ENCODE results near the gene RIT1.

RIT1 gene

DNA sequence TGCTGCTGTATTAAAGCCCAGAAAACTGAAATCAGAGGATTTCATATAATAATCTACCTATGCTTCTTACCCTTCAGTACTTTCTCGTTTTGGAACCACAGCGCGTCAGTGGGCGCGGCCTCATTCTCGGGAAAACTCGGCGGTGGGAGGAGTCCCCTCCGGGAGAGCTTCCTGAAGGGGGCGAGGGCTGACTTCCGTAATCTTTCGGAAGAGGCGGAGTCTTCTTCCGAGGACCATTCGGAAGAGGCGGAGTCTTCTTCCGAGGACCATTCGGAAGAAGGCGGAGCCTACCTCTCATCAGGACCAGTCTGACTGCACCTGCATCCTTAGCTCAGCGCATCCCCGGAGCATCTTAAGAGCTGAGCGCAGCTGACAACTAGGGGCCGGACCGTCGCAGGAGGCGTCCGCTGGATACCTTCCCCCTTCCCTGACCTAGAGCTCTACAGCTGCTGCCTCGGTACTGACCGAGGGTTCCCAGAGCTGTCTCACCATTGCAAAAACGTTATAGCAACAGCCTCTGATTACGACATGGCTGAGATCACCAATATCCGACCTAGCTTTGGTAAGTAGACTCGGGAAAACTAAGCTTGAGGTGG, 51.8 kb downstream of the RIT1 start, which contains the start of gene SYT11:
Gene SYT11, plus strand, starts transcription at position 334 of the 596 bp plus-strand sequence. Its CDS starts 195 bp downstream, at position 529.
- DNase-seq (ENCODE audit: low spot score) (peak; percentile 86), FAIRE-seq (peak; percentile 93)

DNA sequence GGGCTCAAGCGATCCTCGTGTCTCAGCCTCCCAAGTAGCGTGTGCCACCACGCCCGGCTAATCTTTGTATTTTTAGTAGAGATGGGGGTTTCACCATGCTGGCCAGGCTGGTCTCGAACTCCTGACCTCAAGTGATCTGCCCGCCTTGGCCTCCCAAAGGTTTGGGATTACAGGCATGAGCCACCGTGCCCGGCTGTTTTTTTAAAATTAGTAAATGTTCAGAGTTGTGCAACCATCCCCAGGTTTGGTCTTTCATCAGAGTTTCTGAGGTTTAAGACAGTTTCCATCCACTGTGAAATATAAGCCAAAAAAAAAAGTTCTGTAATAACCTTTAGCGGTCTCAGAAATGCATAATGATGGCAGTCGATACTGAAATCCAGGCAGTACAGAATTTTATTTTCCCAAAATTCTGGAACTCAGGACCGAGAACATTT, 52.3 kb downstream of the RIT1 start:
- FAIRE-seq (no peak), DNase-seq (ENCODE audit: low spot score) (no peak)

DNA sequence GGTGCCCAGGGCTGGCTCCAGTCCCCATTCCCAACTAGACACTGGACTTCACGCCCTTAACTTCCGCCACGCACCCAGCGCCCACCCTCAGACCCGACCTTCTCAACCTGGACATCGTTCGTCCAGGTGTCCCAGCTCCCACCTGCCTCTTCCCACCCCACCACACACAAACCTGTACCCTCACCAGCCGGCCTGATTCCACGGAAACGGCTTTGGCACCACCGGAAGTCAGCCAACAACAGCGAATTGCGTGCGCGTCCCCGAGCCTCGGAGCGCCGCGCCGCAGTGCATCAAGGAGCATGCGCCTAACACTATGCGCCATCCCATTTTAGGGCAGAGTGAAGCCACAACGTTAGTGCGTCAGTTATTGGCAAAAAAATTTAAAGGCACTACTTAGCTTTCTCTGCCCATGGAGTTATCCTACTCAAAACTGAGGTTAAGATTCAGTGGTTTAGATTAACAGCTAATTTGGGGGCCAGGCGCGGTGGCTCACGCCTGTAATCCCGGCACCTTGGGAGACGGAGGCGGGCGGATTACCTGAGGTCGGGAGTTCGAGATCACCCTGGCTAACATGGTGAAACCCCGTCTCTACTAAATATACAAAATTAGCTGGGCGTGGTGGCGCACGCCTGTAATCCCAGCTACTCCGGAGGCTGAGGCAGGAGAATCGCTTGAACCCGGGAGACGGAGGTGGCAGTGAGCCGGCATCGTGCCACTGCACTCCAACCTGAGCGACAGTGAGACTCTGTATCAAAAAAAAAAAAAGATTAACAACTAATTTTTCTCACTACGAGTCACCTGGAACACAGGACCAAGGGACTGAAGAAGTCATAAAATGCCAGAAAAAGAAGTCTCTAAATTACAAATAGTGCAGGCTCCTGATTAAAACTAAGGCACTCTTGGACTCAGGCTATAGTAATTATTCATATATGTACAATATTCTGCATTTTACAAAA, 53.9 kb downstream of the RIT1 start, which contains the start of gene GON4L:
Gene GON4L, minus strand, starts transcription at position 240 of the 956 bp plus-strand sequence. CDS start 3,434 bp downstream, outside the sequence.
- FAIRE-seq (peak; percentile 76), DNase-seq (ENCODE audit: low spot score) (peak; percentile 82)

DNA sequence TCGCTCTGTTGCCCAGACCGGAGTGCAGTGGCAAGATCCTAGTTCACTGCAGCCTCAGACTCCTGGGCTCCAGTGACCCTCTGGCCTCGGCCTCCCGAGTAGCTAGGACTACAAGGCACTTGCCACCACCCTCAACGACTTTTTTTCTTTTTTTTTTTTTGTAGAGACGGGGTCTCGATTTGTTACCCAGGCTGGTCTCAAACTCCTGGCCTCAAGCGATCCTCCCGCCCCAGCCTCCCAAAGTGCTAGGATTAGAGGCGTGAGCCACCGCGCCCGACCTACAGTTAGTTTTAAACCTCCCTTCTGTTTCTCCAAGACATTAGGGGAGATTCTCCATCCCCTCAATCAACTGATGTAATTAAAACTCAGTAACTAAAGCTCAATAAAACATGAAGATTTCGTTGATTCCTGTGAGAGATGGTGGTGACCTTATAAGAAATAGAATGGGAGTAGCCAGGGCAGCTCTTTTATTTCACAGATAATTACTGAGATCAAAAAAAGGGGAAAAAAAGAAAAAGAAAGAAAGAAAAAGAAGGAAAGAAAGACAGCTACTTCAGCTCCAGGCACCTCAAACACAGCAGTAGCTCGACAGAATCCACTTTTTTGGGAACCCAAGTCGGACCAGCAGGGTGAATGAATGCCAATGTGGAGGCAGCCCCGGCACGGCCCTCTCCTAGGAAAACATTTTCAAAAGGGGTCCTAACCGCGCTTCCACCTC, 54.7 kb downstream of the RIT1 start:
- FAIRE-seq (no peak), DNase-seq (ENCODE audit: low spot score) (no peak)

DNA sequence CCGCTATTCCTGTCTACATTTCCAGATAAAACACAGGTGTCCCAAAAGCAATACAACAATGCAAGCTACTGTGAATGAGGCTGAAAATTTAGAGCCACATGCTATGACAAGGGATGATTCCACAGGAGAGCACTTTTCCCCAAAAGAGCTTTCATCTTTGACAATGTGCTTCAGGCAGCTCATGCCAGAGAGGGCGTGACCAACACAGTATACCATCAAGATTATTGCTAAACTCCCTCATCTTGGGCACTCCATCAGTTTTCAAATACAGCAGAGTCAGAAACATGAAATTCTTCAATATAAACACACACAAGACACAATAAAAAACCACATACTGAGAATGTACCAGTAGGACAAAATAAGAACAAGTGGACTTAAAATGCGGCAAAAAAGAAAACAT, 60.8 kb downstream of the RIT1 start:
- DNase-seq (ENCODE audit: low spot score) (no peak), FAIRE-seq (no peak)

DNA sequence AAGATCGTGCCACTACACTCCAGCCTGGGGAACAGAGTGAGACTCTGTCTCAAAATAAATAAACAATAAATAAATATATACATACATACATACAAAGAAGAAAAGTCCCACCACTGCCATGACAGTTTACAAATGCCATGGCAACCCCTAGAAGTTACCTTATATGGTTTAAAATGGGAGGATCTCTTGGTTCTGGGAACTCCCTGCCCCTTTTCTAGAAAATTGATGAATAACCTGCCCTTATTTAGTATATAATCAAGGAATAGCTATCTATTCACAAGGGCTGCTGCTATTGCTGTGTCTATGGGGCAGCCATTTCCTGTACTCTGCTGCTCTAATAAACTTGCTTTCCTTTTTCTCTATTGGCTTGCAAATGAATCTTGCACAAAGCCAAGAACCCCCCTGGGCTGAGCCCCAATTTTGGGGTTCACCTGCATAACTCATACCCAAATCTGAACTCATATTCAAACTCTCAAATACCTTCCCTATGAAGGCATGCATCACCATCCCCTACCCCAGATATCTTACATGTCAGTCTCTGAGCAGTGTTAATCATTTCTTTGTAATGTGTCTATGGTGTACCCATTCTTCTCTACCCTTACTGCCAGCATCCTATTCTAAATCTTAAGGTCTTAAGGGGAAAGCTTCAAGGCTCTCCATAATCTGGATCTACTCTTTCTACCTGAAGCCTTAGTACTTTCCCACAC, 63.2 kb downstream of the RIT1 start:
- FAIRE-seq (no peak), DNase-seq (ENCODE audit: low spot score) (no peak)

Data from RCC 7860 (cell line).